MM.1S (cell line): ENCODE results near the gene EIF5B.
"Not testable (repeated sequence)": the region's sequence is repeated elsewhere in the genome, so short reads cannot be mapped to it uniquely, and the experiment has no call there.

Experiments
- DNase-seq: peaks from one replicate; pipeline ENCODE4 v3.0.0-alpha.2; 2015
- H2AFZ ChIP-seq: fragments of 300-600 bp; sonication (generic); 2 replicates; pipeline ENCODE4 v1.6.0; 2016; ENCODE audit warnings: antibody characterized with exemption, low read length
- H3F3A ChIP-seq: fragments of 300-600 bp; sonication (generic); 2 replicates; pipeline ENCODE4 v1.6.1; 2016; ENCODE audit warnings: mild to moderate bottlenecking, antibody characterized with exemption, low read length, moderate library complexity, mixed read lengths; ENCODE audit not compliant: insufficient read depth
- H3K27ac ChIP-seq: fragments of 300-600 bp; sonication (generic); 2 replicates; pipeline ENCODE4 v1.5.1; 2016; ENCODE audit warnings: mild to moderate bottlenecking, low read length
- H3K27me3 ChIP-seq: fragments of 300-600 bp; sonication (generic); replicated peaks from 2 replicates; pipeline ENCODE4 v1.6.0; 2016; ENCODE audit warnings: low read length; ENCODE audit not compliant: insufficient read depth
- H3K36me3 ChIP-seq: fragments of 300-600 bp; sonication (generic); replicated peaks from 2 replicates; pipeline ENCODE4 v1.6.1; 2016; ENCODE audit warnings: mild to moderate bottlenecking, low read length, mixed read lengths; ENCODE audit not compliant: insufficient read depth
- H3K4me1 ChIP-seq: fragments of 300-600 bp; sonication (generic); 2 replicates; pipeline ENCODE4 v1.6.1; 2016; ENCODE audit warnings: low read length, mixed read lengths
- H3K4me2 ChIP-seq: fragments of 300-600 bp; sonication (generic); 2 replicates; pipeline ENCODE4 v1.6.0; 2016; ENCODE audit warnings: low read depth, low read length
- H3K4me3 ChIP-seq: fragments of 300-600 bp; sonication (generic); 2 replicates; pipeline ENCODE4 v1.5.1; 2016; ENCODE audit warnings: low read length, mixed read lengths
- H3K79me2 ChIP-seq: fragments of 300-600 bp; sonication (generic); 2 replicates; pipeline ENCODE4 v1.6.1; 2016; ENCODE audit warnings: mixed run types, low read length, mixed read lengths
- H3K9ac ChIP-seq: fragments of 300-600 bp; sonication (generic); 2 replicates; pipeline ENCODE4 v1.6.1; 2016; ENCODE audit warnings: low read length, mixed read lengths
- H3K9me2 ChIP-seq: fragments of 300-600 bp; sonication (generic); replicated peaks from 2 replicates; pipeline ENCODE4 v1.6.1; 2016; ENCODE audit warnings: mild to moderate bottlenecking, low read length, mixed read lengths; ENCODE audit not compliant: insufficient read depth
- H3K9me3 ChIP-seq: fragments of 300-600 bp; sonication (generic); replicated peaks from 2 replicates; pipeline ENCODE4 v1.6.1; 2016; ENCODE audit warnings: mild to moderate bottlenecking, low read length, mixed read lengths; ENCODE audit not compliant: insufficient read depth
- H4K20me1 ChIP-seq: fragments of 300-600 bp; sonication (generic); 2 replicates; pipeline ENCODE4 v1.6.1; 2016; ENCODE audit warnings: mild to moderate bottlenecking, low read length, moderate library complexity, mixed read lengths; ENCODE audit not compliant: insufficient read depth
- CTCF ChIP-seq: fragments of 300-600 bp; sonication (generic); IDR thresholded peaks from 2 replicates; pipeline ENCODE4 v1.5.1; 2016; ENCODE audit warnings: antibody characterized with exemption, low read length, mixed read lengths
- EZH2 ChIP-seq: fragments of 300-600 bp; sonication (generic); optimal IDR thresholded peaks from 2 replicates; pipeline ENCODE3; 2017; ENCODE audit warnings: low read depth, mild to moderate bottlenecking, antibody characterized with exemption, low read length, mixed read lengths
- EZH2phosphoT487 ChIP-seq: fragments of 300-600 bp; sonication (generic); IDR thresholded peaks from 2 replicates; pipeline ENCODE4 v1.6.1; 2018; ENCODE audit warnings: antibody characterized with exemption, low read length

The EIF5B gene

DNA sequence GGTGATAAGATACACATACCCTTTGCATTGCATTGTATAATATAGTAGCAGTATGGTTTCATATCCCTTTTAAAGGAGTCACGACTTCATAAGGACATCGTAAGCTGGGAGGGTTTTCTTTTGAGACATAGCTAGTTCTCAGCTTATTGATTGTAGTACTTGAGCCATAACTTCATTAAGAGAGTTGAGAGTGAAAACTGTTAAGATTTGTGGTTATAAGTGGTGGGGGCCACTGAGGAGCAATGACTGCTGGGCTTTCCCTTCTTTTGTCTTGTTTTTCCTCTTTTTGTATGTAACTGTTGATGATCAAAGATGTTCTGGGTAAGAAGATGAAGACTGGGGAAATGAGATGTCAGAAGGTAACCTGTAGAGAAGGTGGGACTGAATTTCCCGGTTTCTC is 11.0 kb downstream of the EIF5B start:
- H3K9me2 ChIP-seq: no peaks in the 10 kb centered on the region
- TF ChIP-seq EZH2phosphoT487 (no peak), EZH2 (no peak), CTCF (no peak)
- H2AFZ ChIP-seq: no peak overlapping the region
- peaks cover 51% of the 10 kb centered on the region for H4K20me1 ChIP-seq
- H3K4me3 ChIP-seq: no peak overlapping the region
- H3K27ac ChIP-seq: no peak overlapping the region
- H3K4me2 ChIP-seq: no peak overlapping the region
- H3F3A ChIP-seq: no peaks in the 10 kb centered on the region
- H3K27me3 ChIP-seq: no peaks in the 10 kb centered on the region
- no peaks in the 10 kb centered on the region for H3K36me3 ChIP-seq
- H3K9me3 ChIP-seq: no peaks in the 10 kb centered on the region
- no peak overlapping the region for H3K9ac ChIP-seq
- no peaks in the 10 kb centered on the region for H3K4me1 ChIP-seq
- peaks cover 100% of the 10 kb centered on the region for H3K79me2 ChIP-seq
- DNase-seq: no peak

DNA sequence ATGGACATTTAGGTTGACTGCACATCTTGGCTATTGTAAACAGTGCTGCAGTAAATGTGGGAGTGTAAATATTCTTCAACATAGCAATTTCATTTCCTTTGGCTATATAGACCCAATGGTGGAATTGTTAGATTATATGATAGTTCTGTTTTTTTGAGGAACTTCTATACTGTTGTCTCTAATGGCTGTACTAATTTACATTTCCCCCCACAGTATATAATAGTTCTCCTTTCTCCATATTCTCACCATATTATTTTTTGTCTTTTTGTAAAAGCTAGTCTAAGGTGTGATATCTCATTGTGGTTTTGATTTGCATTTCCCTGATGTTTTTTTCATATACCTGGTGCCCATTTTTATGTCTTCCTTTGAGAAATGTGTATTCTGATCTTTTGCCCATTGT is 13.0 kb downstream of the EIF5B start:
- Histone ChIP-seq H4K20me1 (peaks cover 55% of the 10 kb centered on the region), H3K79me2 (peaks cover 100% of the 10 kb centered on the region), H3K4me1 (no peaks in the 10 kb centered on the region), H3K9me3 (no peaks in the 10 kb centered on the region), H3K27ac (no peak overlapping the region), H3F3A (no peaks in the 10 kb centered on the region), H2AFZ (no peak overlapping the region), H3K4me3 (no peak overlapping the region), H3K27me3 (no peaks in the 10 kb centered on the region), H3K36me3 (no peaks in the 10 kb centered on the region), H3K9ac (no peak overlapping the region), H3K4me2 (no peak overlapping the region), H3K9me2 (no peaks in the 10 kb centered on the region)
- TF ChIP-seq EZH2: no peak
- no peak for TF ChIP-seq CTCF
- TF ChIP-seq EZH2phosphoT487: no peak
- no peak for DNase-seq

DNA sequence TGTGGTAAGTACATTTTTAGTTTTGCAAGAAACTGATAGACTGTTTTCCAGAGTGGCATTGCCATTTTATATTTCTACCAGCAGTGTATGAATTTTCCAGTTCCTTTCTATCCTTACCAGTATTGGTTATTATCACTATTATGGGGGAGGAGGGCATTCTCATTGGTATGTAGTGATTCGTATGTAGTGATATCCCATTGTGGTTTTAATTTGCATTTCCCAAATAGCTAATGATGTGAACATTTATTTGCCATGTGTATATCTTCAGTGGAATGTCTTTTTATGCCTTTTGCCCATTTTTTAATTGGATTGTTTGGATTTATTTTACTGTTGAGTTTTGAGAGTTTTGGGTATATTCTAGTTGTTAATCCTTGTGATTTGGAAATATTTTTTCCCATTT is 16.9 kb downstream of the EIF5B start:
- H4K20me1 ChIP-seq: peaks cover 43% of the 10 kb centered on the region
- no peaks in the 10 kb centered on the region for H3K9me3 ChIP-seq
- no peak overlapping the region for H2AFZ ChIP-seq
- H3K9ac ChIP-seq: no peak overlapping the region
- H3K4me3 ChIP-seq: no peak overlapping the region
- DNase-seq: no peak
- H3K27me3 ChIP-seq: no peaks in the 10 kb centered on the region
- peaks cover 98% of the 10 kb centered on the region for H3K79me2 ChIP-seq
- H3F3A ChIP-seq: no peaks in the 10 kb centered on the region
- H3K9me2 ChIP-seq: no peaks in the 10 kb centered on the region
- no peaks in the 10 kb centered on the region for H3K36me3 ChIP-seq
- TF ChIP-seq EZH2 (no peak), CTCF (no peak), EZH2phosphoT487 (no peak)
- no peak overlapping the region for H3K4me2 ChIP-seq
- H3K27ac ChIP-seq: no peak overlapping the region
- H3K4me1 ChIP-seq: no peaks in the 10 kb centered on the region

- H4K20me1 ChIP-seq: peaks cover 39% of the 10 kb centered on the region
- DNase-seq, H3K4me1 ChIP-seq, H3K9me3 ChIP-seq, H3K27ac ChIP-seq, H3F3A ChIP-seq, H3K36me3 ChIP-seq, H3K27me3 ChIP-seq, H2AFZ ChIP-seq, H3K4me3 ChIP-seq, H3K9me2 ChIP-seq, H3K4me2 ChIP-seq, H3K9ac ChIP-seq: not testable (repeated sequence)
- H3K79me2 ChIP-seq: peaks cover 98% of the 10 kb centered on the region
Measured at GRCh38 chr2:99354825-99355224, 17.6 kb downstream of the EIF5B start.
